OCI-LY1 (cell line): Measurements from ENCODE around the gene ZNF318.

Source experiments
- EZH2 ChIP-seq: fragments of 200-600 bp; sonication (generic), shearing (Covaris generic); IDR thresholded peaks from 2 replicates; pipeline ENCODE4 v1.8.0; 2017; ENCODE audit warnings: borderline replicate concordance, mixed run types, mild to moderate bottlenecking, antibody characterized with exemption, low read length, moderate library complexity, mixed read lengths
- TF ChIP-seq, protein P1 (sequence below): fragments of 200-600 bp; sonication (generic), shearing (Covaris generic); IDR thresholded peaks from 2 replicates; pipeline ENCODE4 v1.5.1; 2017; ENCODE audit warnings: mild to moderate bottlenecking, antibody characterized with exemption, low read length, moderate library complexity, mixed read lengths

DNA sequence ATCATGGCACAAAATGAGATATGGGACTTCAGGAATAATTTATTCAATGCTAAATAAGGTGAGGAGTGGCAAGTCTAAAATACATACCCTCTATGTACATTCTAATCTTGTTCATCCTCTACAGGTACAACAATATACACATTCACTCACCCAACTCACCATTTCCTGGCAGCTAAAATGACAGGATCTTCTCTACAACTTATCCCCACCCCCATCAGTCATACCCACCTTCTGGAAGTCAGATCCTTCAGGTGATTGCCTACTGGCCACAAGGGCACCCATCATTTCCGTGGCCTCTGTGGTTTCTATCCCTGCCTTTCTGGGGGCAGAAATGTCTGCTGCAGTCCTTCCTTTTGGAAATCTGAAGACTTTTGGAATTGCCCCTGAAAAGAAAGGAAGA lies 38.0 kb downstream of the ZNF318 start:
- no peak for TF ChIP-seq EZH2
- TF ChIP-seq, protein P1, sequence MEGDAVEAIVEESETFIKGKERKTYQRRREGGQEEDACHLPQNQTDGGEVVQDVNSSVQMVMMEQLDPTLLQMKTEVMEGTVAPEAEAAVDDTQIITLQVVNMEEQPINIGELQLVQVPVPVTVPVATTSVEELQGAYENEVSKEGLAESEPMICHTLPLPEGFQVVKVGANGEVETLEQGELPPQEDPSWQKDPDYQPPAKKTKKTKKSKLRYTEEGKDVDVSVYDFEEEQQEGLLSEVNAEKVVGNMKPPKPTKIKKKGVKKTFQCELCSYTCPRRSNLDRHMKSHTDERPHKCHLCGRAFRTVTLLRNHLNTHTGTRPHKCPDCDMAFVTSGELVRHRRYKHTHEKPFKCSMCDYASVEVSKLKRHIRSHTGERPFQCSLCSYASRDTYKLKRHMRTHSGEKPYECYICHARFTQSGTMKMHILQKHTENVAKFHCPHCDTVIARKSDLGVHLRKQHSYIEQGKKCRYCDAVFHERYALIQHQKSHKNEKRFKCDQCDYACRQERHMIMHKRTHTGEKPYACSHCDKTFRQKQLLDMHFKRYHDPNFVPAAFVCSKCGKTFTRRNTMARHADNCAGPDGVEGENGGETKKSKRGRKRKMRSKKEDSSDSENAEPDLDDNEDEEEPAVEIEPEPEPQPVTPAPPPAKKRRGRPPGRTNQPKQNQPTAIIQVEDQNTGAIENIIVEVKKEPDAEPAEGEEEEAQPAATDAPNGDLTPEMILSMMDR, result no peak
